GM18868 (cell line): ENCODE data around the gene KIF17.
"Not testable (repeated sequence)": the region's sequence is repeated elsewhere in the genome, so short reads cannot be mapped to it uniquely, and the experiment has no call there.

ENCODE experiments used
- ATAC-seq: cut with Tn5 transposase; IDR thresholded peaks from one replicate; pipeline ENCODE4 v1.9.1; 2021; ENCODE audit warnings: mild to moderate bottlenecking, moderate library complexity; ENCODE audit not compliant: unreplicated experiment

KIF17 gene

DNA sequence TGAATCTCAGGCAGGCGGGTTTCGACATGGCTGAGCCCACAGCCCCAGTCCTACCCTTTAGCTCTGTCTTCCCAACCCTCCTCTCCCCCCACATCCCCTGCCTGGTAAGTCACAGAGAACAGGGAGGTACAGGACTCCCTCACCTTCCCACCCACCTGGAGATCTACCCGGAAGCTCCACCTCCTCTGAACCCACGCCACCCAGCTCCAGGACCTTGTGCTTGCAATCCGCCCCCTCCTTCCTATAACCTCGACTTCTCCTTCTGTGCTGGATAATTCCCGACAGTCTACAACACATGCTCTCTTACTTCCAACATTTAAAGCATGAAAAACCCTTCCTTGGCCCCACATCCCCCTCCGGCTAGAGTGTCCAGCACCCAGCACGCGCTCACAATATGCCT lies 22.3 kb downstream of the KIF17 start:
- no peak for ATAC-seq

DNA sequence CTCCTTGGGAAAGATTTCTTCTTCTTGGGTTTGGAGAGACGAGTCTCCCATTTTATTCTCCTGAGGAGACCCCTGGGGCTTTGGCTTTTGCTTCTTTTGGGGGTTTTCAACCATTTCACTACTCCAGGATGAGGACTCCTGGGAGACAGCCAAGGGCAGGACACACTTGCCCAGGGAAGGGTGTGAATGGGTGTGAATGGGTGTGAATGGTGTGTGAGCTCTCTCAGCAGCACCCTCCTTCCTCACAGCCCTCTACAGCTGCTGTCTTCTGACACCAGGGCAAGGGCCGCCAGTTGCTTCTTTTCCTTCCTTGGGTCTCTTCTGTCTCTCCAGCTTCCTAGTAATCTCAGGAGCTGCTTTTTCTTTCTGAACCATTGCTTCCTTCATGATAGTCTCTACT lies 24.2 kb downstream of the KIF17 start:
- ATAC-seq: no peak

DNA sequence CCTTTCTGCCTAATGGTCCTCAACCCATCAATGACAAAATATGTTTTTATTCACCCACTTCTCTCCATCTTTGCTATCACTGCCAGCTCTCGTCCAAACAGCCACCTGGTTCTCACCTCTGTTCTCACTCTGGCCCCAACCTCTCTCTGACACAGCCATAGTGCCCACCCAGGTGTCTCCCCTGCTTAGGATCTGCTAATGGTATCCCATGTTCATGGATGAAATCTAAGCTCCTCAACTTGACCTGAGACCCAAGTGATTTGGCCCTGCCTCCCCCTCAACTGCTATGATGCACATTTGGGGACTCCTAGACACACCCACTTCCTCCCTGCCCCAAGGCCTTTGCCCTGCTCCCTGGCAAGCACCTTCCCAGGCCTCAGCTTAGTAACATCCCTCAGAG lies 25.9 kb downstream of the KIF17 start:
- ATAC-seq: no peak

DNA sequence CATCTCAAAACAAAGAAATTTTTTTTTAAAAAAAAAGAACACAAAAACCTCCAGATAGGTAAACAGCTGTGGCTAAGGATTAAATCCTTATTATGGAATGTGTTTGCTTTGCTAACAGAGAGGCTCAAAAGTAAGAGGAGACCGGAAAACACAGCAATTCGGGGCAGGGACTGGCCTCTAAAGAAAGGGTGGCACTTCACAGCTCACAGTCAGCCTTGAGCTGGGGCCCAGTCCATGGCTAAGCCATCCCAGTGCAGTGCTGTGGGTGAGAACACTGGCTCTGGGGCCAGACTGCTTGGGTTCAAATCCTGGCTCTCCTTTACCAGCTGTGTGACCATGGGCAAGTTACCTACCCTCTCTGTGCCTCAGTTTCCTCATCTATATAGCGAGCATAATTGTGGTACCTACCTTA lies 28.2 kb downstream of the KIF17 start:
- ATAC-seq: no peak

DNA sequence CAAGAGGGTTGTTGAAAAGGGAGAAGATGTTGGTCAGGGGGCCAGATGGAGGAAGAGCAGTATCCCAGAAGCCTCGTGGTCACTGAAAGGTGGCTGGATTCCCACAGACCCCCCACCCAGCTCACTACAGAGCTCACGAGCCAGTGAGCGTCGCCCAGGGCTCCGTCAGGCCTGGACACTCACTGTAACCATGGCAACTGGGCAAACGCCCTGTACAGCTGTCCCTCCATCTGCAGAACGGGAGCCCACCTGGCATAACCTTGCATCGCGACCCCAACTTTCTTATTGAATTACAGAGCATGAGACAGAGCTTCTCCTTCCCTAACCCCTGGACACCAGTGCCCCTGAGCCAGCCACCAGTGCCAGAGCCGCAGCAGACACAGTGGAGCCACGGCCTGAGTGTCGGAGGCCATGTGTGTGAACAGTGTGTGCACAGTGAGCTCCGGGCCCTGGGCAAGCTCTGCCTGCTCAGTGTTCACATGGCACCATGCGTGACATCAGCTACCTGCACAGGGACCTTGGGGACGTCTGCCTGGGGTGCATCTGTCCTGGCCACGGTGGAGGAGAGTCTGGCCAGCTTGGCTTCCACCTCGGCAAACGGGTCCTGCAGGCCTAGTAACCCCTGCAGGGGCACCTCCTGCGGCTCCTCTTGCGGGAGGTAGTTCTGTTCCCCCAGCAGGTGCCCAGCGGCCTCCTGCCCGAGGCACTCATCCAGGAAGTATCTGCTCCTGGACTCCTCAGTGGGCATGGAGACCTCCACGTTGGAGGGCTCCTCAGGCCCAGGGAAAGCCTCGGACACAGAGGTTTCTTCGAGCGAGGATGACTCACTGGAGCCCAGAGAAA lies 30.7 kb downstream of the KIF17 start:
- no peak for ATAC-seq

DNA sequence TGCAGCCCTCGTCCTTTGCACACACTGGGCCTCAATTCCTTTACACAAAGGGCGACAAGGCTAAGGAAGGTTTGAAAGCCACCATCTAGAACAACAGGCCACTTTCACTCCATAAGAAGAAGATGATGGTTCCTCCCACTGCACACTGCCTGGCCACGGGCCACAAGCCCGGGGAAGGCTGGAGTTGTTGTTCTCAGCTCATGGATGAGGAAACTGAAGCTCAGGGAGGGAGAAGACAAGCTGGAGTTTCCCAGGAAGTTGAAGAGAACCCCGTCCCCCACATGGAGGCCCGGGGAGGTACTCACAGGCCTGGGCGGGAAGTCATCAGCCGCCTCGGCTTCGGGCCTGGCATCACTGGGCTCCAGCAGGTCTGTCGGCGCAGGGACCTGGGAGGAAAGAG lies 32.1 kb downstream of the KIF17 start:
- no peak for ATAC-seq

DNA sequence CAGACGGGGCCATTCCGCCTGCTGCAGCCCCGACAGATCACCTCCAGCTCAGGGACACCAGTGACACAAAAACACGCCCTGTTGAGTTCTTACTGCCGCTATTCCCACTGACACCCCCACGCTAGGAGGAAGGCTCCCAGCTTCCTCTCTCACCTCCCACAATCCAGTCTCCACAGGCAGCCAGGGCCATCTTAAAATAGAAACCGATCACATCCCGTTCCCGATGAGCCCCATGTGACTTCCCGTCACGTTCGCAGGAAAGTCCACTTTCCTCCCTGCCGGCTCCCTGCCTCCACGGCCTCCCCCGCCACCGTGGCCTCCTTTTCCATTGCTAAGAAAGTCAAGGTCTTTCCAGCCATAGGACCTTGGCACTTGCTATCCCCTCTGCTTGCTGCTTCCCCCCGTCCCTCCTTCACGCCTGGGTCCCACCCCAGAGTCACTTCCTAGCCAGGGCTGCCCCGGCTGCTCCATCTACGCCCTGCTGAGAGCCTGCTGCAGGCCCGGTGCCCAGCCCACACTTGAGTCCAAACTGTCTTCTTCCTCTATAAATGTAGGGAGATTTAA lies 32.6 kb downstream of the KIF17 start:
- ATAC-seq: no peak

DNA sequence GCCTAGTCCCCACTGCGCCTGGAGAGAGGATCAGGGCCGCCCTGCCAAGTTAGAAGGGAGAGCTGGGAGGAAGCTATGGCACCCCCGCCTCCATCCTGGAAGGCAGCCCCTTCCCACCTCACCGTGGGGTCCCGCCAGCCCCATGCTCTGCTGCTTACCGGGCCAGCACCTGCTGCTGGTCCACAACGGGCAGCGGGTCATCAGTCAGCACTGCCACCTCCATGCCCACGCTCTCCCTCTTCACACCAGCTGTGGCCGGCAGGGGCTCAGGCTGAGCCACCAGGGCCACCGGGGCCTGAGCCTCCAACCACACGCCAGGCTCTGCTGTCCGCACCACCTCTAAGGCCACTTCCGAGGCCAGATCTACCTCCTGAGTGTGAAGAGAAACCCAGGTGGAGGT lies 33.2 kb downstream of the KIF17 start:
- no peak for ATAC-seq

DNA sequence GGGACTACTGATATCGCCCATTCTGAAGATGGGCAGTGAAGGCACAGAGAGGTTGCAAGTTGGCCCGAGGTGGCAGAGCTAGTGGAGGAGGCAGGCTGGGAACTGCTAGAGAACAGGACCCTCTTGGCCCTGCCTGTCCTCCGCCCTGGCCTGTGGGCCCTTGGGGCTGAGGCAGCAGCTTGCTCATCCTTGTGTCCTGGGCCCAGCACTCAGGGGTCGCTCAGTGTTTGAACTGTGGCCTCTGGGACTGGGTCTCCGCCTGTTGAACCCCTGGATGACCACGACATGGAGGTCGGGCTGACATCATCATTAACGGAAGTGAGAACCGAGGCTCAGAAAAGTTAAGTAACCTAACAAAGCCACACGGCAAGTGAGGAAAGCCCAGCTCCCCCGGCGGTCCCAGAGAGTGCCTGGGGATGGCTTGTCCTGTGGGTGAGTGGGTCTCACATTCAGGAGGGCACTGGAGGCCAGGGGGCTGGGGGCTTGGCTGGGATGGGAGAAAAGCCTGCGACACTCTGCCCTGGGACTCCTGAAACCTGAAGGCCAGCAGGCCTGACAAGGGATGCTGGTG lies 33.7 kb downstream of the KIF17 start:
- no peak for ATAC-seq

DNA sequence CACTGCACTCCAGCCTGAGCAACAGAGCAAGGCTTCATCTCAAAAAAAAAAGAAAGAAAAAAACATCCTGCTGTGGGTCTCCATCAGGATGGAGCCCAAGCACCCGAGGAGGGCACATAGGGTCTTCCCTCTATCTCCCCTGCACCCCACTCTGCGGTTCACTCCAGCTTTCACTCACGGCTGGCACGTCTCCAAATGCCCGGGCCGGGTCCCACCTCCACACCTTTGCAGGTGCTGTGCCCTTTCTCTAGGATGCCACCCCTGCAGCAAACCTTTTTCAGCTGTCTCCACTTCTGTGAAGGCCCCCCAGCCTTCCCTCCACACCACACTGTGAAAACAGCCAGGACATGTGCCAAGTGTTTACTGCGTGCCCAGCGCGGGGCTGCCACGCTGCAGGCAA lies 34.2 kb downstream of the KIF17 start:
- ATAC-seq: no peak

DNA sequence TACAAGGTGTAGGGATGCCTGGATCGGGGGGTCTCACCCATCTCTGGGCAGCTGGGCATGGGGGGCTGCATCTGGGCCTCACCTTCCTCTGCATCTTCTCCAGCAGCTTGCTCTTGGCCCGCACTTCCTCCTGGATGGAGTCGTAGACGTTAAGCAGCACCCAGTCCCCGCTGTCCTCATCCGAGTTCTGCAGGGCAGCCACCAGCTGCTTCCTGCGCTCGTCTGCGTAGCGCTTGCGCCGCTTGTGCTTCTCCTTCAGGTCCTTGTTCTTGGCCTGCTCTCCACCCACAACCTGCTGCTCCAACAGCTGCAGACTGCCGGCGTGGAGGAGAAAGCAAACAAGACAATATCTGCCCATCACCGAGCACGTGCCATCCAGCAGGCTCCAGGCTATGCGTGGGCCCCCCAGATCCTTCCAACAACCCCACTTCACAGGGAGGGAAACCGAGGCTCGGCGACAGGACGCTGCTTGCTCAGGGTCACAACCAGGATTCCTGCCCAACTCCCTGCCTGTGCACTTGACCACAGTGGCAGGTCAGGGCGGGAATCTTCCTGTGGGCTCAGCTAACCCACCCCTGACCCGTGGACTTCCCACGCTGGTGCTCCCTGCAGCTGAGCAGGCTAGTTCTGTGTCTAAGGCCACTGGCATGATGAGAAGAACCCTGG lies 35.1 kb downstream of the KIF17 start:
- ATAC-seq: no peak

DNA sequence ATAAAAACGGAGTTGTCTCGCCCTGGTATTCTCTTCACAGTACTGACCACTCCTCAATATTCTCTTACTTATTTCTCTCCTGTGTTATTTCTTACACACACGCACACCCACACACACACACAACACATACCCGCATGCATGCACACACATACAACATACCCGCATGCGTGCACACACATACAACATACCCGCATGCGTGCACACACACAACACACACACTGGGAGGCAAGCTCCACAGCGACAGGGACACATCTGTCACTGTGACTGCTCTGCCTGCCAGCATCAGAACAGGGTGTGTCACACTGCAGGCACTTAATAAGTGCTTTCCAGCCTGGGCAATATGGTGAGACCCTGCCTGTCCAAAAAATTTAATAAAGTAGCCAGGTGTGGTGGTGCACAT lies 35.8 kb downstream of the KIF17 start:
- ATAC-seq: no peak

DNA sequence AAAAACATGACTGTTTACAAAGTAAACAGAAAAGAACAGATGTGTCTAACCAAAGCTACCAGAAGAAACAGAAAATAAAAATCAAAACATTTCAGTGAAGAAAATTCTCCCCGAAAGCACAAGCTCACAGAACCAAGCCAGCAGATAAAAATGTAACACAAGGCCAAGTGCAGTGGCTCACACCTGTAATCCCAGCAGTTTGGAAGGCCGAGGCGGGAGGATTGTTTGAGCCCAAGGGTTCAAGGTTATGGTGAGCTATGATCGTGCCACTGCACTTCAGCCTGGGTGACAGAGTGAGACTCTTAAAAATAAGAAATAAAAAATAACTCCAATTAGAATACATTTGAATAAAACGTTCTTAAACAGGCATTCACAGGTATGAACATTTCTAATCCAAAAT lies 37.5 kb downstream of the KIF17 start:
- ATAC-seq: no peak

DNA sequence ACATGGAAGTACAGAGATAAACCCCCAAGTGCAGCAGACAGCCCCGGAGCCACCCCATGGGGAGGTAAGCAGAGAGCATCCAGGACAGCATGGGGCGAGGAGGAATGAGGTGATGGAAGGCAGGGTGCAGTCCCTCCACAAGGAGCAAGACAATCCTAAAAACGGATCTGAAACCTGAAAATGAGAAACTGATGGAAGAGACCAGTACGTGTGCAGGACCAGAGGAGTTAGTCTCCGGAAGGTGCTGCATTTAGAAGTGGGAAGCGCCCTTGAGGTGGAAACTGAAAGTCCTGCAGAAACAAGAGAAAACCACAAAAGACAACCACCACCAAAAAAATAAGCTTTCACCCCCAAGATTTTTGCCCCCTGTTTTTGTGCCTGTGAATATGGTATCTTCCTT lies 39.2 kb downstream of the KIF17 start:
- no peak for ATAC-seq

DNA sequence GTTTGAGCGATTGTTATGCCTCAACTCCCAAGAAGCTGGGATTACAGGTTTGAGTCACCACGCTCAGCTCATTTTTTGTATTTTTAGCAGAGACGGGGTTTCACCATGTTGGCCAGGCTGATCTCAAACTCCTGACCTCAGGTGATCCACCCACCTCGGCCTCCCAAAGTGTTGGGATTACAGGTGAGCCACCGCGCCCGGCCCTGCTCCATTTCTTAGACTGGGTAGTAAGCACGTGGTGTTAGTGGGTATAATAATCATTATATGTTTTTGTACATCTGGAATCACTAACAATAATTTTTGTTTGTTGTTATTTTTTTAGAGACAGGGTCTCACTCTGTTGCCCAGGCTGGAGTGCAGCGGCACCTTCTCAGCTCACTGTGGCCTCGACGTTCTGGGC lies 44.2 kb downstream of the KIF17 start:
- not testable (repeated sequence) for ATAC-seq

DNA sequence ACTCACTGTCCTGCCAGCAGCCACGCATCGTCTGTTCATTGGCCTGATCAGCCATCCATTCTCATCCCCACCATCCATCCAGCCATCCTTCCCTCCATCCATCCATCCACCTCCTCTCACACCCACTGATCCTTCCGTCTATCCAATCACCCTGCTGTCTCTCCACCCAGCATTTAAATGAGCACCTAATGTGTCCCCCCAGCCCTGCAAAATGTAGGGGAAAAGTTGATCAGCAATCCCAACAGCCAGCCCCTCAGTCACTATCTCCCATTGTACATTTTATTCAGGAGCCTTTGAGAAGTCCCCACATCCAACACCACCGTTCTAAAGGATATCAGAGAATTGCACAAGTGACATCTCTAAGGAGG lies 45.6 kb downstream of the KIF17 start:
- no peak for ATAC-seq

DNA sequence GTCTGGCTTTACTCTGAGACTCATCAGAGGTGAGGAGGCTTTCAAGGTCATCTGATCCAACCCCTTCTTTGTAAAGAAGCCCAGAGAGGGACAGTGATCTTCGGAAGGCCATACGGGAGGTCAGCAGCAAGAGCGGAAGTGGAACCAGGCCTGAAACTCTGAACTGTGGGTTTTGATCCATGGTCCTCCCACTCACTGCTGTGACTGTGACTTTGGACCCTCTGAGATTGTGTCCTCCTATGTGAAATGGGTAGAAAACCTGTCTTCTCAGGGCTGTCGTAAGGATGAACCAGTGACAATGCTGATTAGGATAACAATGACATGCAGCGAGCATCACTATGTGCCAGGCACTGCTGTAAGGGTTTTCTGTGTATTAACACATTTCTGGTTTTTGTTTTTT lies 46.9 kb downstream of the KIF17 start:
- no peak for ATAC-seq

DNA sequence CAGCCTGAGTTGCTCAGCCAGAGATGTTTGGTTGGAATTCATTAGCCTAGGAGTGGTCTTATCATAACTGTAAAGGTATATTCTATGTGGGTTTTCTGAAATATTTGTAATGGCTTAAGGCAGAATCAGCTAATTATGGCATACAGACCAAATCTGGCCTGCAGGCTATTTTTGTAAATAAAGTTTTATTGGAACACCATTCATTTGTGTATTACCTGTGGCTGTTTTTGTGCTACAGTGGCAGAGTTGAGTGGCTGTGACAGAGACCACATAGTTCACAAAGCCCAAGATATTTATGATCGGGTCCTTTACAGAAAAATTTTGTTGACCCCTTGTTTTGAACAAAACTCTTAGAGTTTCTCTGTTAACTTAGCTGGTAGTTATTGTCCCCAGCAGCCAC lies 49.2 kb downstream of the KIF17 start:
- ATAC-seq: no peak

DNA sequence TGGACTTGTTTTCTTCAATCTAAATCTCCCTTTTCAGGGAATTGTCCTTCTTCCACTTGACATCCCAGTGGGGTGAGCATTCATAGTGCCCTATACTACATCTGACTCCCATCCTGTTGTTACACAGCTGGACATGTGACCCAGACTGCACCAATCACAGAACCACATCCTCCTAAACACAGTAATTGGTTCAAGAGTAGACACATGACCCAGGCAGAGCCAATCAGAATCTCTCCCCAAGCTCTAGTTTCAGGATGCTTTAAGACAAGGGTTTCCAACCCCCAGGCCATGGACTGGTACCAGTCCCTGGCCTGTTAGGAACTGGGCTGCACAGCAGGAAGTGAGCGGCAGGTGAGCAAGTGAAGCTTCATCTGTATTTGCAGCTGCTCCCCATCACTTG lies 51.0 kb downstream of the KIF17 start:
- no peak for ATAC-seq

DNA sequence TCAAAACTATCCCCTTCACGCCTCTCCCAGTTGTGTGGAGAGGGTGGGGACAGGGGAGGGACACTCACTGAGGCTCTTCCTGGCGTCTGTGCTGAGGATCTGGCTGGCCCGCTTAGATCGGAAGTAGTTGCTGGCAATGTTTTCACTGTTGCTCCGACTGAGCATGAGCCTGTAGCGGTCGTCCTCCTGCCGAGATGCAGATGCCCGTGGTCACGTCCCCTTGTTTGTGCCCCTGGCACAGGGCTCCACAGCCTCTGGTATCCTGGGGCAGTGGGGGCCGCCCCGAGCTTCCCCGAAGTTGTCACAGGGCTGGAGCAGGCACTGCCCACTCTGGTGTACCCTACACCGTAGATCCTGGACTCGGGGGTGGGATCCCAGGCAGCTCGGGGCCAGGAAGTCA lies 51.7 kb downstream of the KIF17 start:
- no peak for ATAC-seq

DNA sequence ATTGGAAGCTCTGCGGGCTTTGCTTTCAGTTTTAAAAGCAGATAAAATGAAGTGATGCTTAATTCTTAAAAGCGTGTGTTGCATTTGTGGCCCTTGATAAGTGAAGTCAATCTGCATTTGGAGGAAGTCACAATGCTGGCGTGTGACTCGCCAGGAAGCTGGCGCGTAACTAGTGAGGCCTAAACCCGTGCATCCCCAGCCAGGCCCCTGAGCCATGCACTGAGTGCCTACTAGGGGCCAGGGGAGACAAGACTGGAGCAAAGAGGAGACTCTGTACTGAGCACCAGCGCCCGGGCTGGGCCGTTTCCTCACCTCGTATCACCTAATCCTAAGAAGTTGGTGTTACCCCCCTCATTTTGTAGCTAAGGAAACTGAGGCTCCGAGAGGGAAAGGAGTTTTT lies 52.1 kb downstream of the KIF17 start:
- ATAC-seq: no peak
